Transverse colon (tissue), 4 donors: ENCODE data around the gene ZNF423. TPM values are rescaled to one million over a fixed set of nuclear protein-coding genes. Genes with fewer than 3 reads are reported as not detected.
A peak's percentile ranks its signal among the peaks of the same experiment; 100 is the strongest.

Experiments
- DNase-seq: peaks from one replicate; pipeline ENCODE4 v3.0.0-alpha.2; 2019
- H3K27ac ChIP-seq, 4 donors: fragments of 200-600 bp; sonication (generic); 2 replicates each; pipeline ENCODE4 v1.5.1; 2016 to 2018; ENCODE audit warnings: inconsistent platforms in 4 of 4
- H3K27me3 ChIP-seq: fragments of 200-600 bp; sonication (generic); 2 replicates; pipeline ENCODE4 v1.5.1; 2017; ENCODE audit warnings: inconsistent platforms
- H3K36me3 ChIP-seq, 4 donors: fragments of 200-600 bp; sonication (generic); 2 replicates each; pipeline ENCODE4 v1.5.1; 2017 to 2019; ENCODE audit warnings: inconsistent platforms in 4 of 4
- H3K4me1 ChIP-seq, 4 donors: fragments of 200-600 bp; sonication (generic); 2 replicates each; pipeline ENCODE4 v1.5.1; 2017 to 2020; ENCODE audit warnings: inconsistent platforms in 4 of 4
- H3K4me3 ChIP-seq, 4 donors: fragments of 200-600 bp; sonication (generic); 1 replicate in 1 of 4; 2 replicates in 3 of 4; pipeline versions ENCODE4 v1.5.1 to v1.6.1; 2017 to 2019; ENCODE audit warnings: inconsistent platforms in 4 of 4
- H3K9me3 ChIP-seq, 2 donors: fragments of 200-600 bp; sonication (generic); 2 replicates each; pipeline ENCODE4 v1.5.1; 2017 to 2019; ENCODE audit warnings: inconsistent platforms in 2 of 2
- CTCF ChIP-seq, 5 experiments: fragments of 200-600 bp in 3 of 5; fragments of 450-650 bp in 2 of 5; sonication (generic) in 3 of 5; IDR thresholded peaks; 1 replicate in 2 of 5; 2 replicates in 3 of 5; pipeline ENCODE4 v1.5.1; 2016 to 2017; ENCODE audit warnings: antibody characterized with exemption in 5 of 5, inconsistent platforms in 3 of 5, mild to moderate bottlenecking in 2 of 5, moderate library complexity in 1 of 5
- EP300 ChIP-seq: sonication (generic); formaldehyde crosslinking; IDR thresholded peaks from one replicate; pipeline ENCODE4 v1.6.1; 2017; ENCODE audit warnings: antibody characterized with exemption, low read depth
- POLR2A ChIP-seq: fragments of 450-650 bp; IDR thresholded peaks from one replicate; pipeline ENCODE4 v1.6.1; 2016; ENCODE audit warnings: antibody characterized with exemption, mild to moderate bottlenecking, moderate library complexity
- POLR2AphosphoS5 ChIP-seq, 3 donors: sonication (generic); formaldehyde crosslinking; IDR thresholded peaks; one replicate each; pipeline ENCODE4 v1.6.1; 2016; ENCODE audit warnings: antibody characterized with exemption in 3 of 3
- WGBS, 2 donors: methylation state at CpG; one replicate each; pipeline ENCODE4 v1.1.5; 2018; ENCODE audit warnings: low coverage in 1 of 2; 5-methylcytosine and 5-hydroxymethylcytosine counted together
- in situ Hi-C, 4 donors: fragments of 200-750 bp; cut with MboI; loops; one replicate each; pipeline versions ENCODE4 v1.15.0 to v1.15.1; 2017; ENCODE audit warnings: low sequenced_read_pairs in 3 of 4, low pct_ligation_motif_present in 1 of 4, low pct_unique_long_range_greater_than_20kb in 1 of 4
- intact Hi-C: fragments of 100-400 bp; cut with DNase I; formaldehyde crosslinking; loops from one replicate; pipeline ENCODE4 v1.15.1; 2023; ENCODE audit warnings: low total_unique reads
- total RNA-seq, 4 donors: library from RNA; depleted of rRNA; stranded (reverse); fragments of >200 nt; gene quantifications; one replicate each; pipeline ENCODE4 v1.1.0, GENCODE V29; 2016

ZNF423 gene
- total RNA-seq, 4 donors from 2014 or later: 4.9 to 13.1 (median 7.2) TPM

DNA sequence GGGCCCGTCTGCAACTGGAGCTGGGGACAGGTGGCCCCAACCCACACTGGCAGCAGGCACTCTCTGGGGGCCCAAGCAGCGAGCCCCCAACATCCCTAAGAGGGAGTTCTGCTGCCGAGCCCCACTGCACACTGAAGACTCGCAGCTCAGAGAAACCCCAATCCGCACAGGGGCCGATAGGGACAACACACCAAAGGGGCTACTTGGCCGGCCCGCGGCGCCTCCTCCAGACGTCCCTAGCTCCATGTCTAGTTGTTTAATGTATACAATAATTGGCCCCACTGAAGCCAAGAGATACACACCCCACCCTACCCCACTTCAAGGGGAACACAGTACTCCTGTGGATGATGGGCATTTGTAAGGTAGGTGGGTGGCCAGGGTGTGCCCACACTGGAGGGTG, 62.7 kb downstream of the ZNF423 start:
- 84% methylated on average over 11 of the region's 11 CpGs; no CpG with 5 or more reads in 1 of the 2 donors for WGBS, 2 donors
- no peaks in the 10 kb centered on the region for H3K36me3 ChIP-seq
- TF ChIP-seq POLR2AphosphoS5 (IDR thresholded peaks at IDR 0.05) (no peak), CTCF (IDR thresholded peaks at IDR 0.05) (no peak), POLR2A (no peak), EP300 (no peak)
- H3K27me3 ChIP-seq: no peaks in the 10 kb centered on the region
- H3K4me1 ChIP-seq: no peaks in the 10 kb centered on the region
- in situ Hi-C loops (no loop called here), intact Hi-C loops (no loop called here)
- no peak overlapping the region for H3K4me3 ChIP-seq
- H3K9me3 ChIP-seq: no peaks in the 10 kb centered on the region
- H3K27ac ChIP-seq: no peak overlapping the region
- DNase-seq: no peak

DNA sequence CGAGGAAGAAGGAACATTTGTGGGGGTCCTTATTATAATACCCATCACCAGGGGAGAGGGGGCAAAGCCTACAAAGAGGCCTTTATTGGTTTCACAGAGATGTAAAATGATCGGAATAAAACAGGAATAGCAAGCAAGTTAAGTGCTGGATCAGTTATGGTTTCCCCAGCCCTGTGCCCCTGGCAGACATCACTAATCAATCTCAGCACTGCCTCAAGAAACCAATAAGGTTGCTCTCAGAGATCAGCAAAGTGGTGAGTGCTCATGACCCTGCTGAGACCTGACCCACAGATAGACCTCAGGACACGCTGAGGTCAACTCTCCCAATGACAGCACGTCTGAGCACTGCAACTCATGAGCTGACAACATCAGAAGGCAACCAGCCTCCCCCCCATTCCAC, 66.3 kb downstream of the ZNF423 start:
- no peaks in the 10 kb centered on the region for H3K36me3 ChIP-seq
- DNase-seq: no peak
- TF ChIP-seq POLR2A: no peak
- TF ChIP-seq CTCF (IDR thresholded peaks at IDR 0.05): no peak
- TF ChIP-seq EP300: no peak
- no peak for TF ChIP-seq POLR2AphosphoS5 (IDR thresholded peaks at IDR 0.05)
- in situ Hi-C loops (no loop called here), intact Hi-C loops (no loop called here)
- H3K27me3 ChIP-seq: no peaks in the 10 kb centered on the region
- no peak overlapping the region for H3K4me3 ChIP-seq
- H3K4me1 ChIP-seq: no peaks in the 10 kb centered on the region
- peak overlapping the region in 3 of 4 donors; percentile 28 to 53 (median 47) for H3K27ac ChIP-seq
- no peaks in the 10 kb centered on the region for H3K9me3 ChIP-seq
- 60 to 88% methylated on average over 1 to 4 of the region's 4 CpGs for WGBS, 2 donors

DNA sequence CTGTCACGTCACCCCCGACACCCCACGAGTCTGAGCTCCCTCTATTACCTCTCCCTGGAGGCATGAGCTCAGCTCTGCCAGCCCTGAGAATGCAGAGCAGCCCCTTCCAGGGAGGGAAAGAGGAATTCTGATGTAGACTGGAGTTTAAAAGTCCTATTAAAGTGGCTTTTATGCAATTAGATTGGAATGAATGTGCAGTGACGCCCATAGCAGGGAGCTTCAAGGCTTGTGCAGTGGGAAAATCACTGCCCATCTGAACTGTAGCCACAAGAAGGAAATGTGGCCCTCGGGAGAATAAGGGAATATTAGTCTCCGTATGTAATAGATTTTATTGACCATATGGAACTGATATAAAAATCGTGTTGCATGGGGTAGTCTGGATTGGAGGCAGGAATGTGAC, 66.9 kb downstream of the ZNF423 start:
- no peaks in the 10 kb centered on the region for H3K4me1 ChIP-seq
- in situ Hi-C loops: no loop called here
- no peak overlapping the region for H3K4me3 ChIP-seq
- no peaks in the 10 kb centered on the region for H3K27me3 ChIP-seq
- TF ChIP-seq POLR2AphosphoS5 (IDR thresholded peaks at IDR 0.05) (no peak), EP300 (no peak), CTCF (IDR thresholded peaks at IDR 0.05) (no peak), POLR2A (no peak)
- WGBS, 2 donors: 64 to 80% methylated on average over 1 to 7 of the region's 7 CpGs
- no peaks in the 10 kb centered on the region for H3K36me3 ChIP-seq
- intact Hi-C loops: no loop called here
- H3K27ac ChIP-seq: peak overlapping the region; percentile 28 to 53 (median 45)
- H3K9me3 ChIP-seq: no peaks in the 10 kb centered on the region
- no peak for DNase-seq

- TF ChIP-seq EP300: no peak
- no peak for TF ChIP-seq CTCF (IDR thresholded peaks at IDR 0.05)
- TF ChIP-seq POLR2A: no peak
- no peak for TF ChIP-seq POLR2AphosphoS5 (IDR thresholded peaks at IDR 0.05)
Measured at GRCh38 chr16:49788572-49788971, 67.3 kb downstream of the ZNF423 start.

More at GRCh38 chr16:49788572-49788971, 67.3 kb downstream of the ZNF423 start:
- H3K9me3 ChIP-seq: no peaks in the 10 kb centered on the region
- peak overlapping the region; percentile 28 to 53 (median 45) for H3K27ac ChIP-seq
- H3K36me3 ChIP-seq: no peaks in the 10 kb centered on the region
- H3K4me1 ChIP-seq: no peaks in the 10 kb centered on the region
- H3K4me3 ChIP-seq: no peak overlapping the region
- intact Hi-C loops: no loop called here
- no peaks in the 10 kb centered on the region for H3K27me3 ChIP-seq
- 77% methylated on average over 3 of the region's 3 CpGs; no CpG with 5 or more reads in 1 of the 2 donors for WGBS, 2 donors
- in situ Hi-C loops: no loop called here
- no peak for DNase-seq
